Measurements from ENCODE around the gene IRF2BPL.

Gene IRF2BPL

GRCh38 chr14:77061630-77062257, 33.2 kb upstream of the IRF2BPL start:
- no peaks in the 10 kb centered on the region for H3K36me3 Mint-ChIP-seq

GRCh38 chr14:77059276-77059915, 30.9 kb upstream of the IRF2BPL start:
- H3K9me3 Mint-ChIP-seq: no peaks in the 10 kb centered on the region
- peaks cover 5% of the 10 kb centered on the region for H3K4me1 Mint-ChIP-seq
- no peaks in the 10 kb centered on the region for H3K27me3 Mint-ChIP-seq
- H3K36me3 Mint-ChIP-seq: no peaks in the 10 kb centered on the region
- no peak overlapping the region for H3K4me3 Mint-ChIP-seq
- no peak overlapping the region for H3K27ac Mint-ChIP-seq

More at GRCh38 chr14:77061630-77062257, 33.2 kb upstream of the IRF2BPL start:
- Mint-ChIP-seq H3K4me1 (no peaks in the 10 kb centered on the region), H3K27me3 (no peaks in the 10 kb centered on the region), H3K4me3 (no peak overlapping the region), H3K9me3 (no peaks in the 10 kb centered on the region), H3K27ac (no peak overlapping the region)

- Mint-ChIP-seq H3K4me3 (no peak overlapping the region), H3K36me3 (no peaks in the 10 kb centered on the region), H3K27me3 (no peaks in the 10 kb centered on the region), H3K4me1 (peaks cover 5% of the 10 kb centered on the region), H3K9me3 (no peaks in the 10 kb centered on the region), H3K27ac (no peak overlapping the region)
Observed at GRCh38 chr14:77058785-77059184, 30.3 kb upstream of the IRF2BPL start.

- Mint-ChIP-seq H3K27ac (no peak overlapping the region), H3K4me3 (no peak overlapping the region), H3K27me3 (no peaks in the 10 kb centered on the region), H3K9me3 (no peaks in the 10 kb centered on the region), H3K4me1 (peaks cover 10% of the 10 kb centered on the region), H3K36me3 (no peaks in the 10 kb centered on the region)
Observed at GRCh38 chr14:77058117-77058516, 29.6 kb upstream of the IRF2BPL start.

GRCh38 chr14:77055981-77056380, 27.5 kb upstream of the IRF2BPL start:
- Mint-ChIP-seq H3K27ac (no peak overlapping the region), H3K27me3 (no peaks in the 10 kb centered on the region), H3K4me1 (peaks cover 14% of the 10 kb centered on the region)

GRCh38 chr14:77055306-77055705, 26.8 kb upstream of the IRF2BPL start:
- Mint-ChIP-seq H3K4me3 (no peak overlapping the region), H3K27me3 (no peaks in the 10 kb centered on the region), H3K27ac (no peak overlapping the region)

More at GRCh38 chr14:77055981-77056380, 27.5 kb upstream of the IRF2BPL start:
- Mint-ChIP-seq H3K9me3 (no peaks in the 10 kb centered on the region), H3K36me3 (no peaks in the 10 kb centered on the region), H3K4me3 (no peak overlapping the region)

GRCh38 chr14:77053046-77053841, 24.7 kb upstream of the IRF2BPL start:
- no peak overlapping the region for H3K4me3 Mint-ChIP-seq
- peaks cover 14% of the 10 kb centered on the region for H3K4me1 Mint-ChIP-seq
- peak overlapping the region; percentile 55 for H3K27ac Mint-ChIP-seq

More at GRCh38 chr14:77055306-77055705, 26.8 kb upstream of the IRF2BPL start:
- H3K4me1 Mint-ChIP-seq: peaks cover 14% of the 10 kb centered on the region
- no peaks in the 10 kb centered on the region for H3K36me3 Mint-ChIP-seq
- H3K9me3 Mint-ChIP-seq: no peaks in the 10 kb centered on the region

GRCh38 chr14:77052281-77053044, 24.0 kb upstream of the IRF2BPL start:
- Mint-ChIP-seq H3K36me3 (no peaks in the 10 kb centered on the region), H3K4me3 (no peak overlapping the region), H3K27me3 (no peaks in the 10 kb centered on the region), H3K4me1 (peaks cover 14% of the 10 kb centered on the region), H3K9me3 (no peaks in the 10 kb centered on the region), H3K27ac (no peak overlapping the region)

More at GRCh38 chr14:77053046-77053841, 24.7 kb upstream of the IRF2BPL start:
- Mint-ChIP-seq H3K9me3 (no peaks in the 10 kb centered on the region), H3K36me3 (no peaks in the 10 kb centered on the region), H3K27me3 (no peaks in the 10 kb centered on the region)

GRCh38 chr14:77051116-77051515, 22.6 kb upstream of the IRF2BPL start:
- Mint-ChIP-seq H3K36me3 (no peaks in the 10 kb centered on the region), H3K27ac (no peak overlapping the region), H3K9me3 (no peaks in the 10 kb centered on the region), H3K27me3 (no peaks in the 10 kb centered on the region), H3K4me3 (no peak overlapping the region), H3K4me1 (peaks cover 22% of the 10 kb centered on the region)

GRCh38 chr14:77046721-77047120, 18.2 kb upstream of the IRF2BPL start:
- Mint-ChIP-seq H3K4me1 (peaks cover 45% of the 10 kb centered on the region), H3K4me3 (no peak overlapping the region), H3K27me3 (no peaks in the 10 kb centered on the region), H3K27ac (no peak overlapping the region), H3K36me3 (no peaks in the 10 kb centered on the region), H3K9me3 (no peaks in the 10 kb centered on the region)

GRCh38 chr14:77045238-77046162, 17.0 kb upstream of the IRF2BPL start:
- Mint-ChIP-seq H3K36me3 (no peaks in the 10 kb centered on the region), H3K4me1 (peaks cover 55% of the 10 kb centered on the region), H3K27me3 (no peaks in the 10 kb centered on the region), H3K4me3 (no peak overlapping the region), H3K9me3 (no peaks in the 10 kb centered on the region), H3K27ac (no peak overlapping the region)

GRCh38 chr14:77044783-77045237, 16.3 kb upstream of the IRF2BPL start:
- Mint-ChIP-seq H3K9me3 (no peaks in the 10 kb centered on the region), H3K4me3 (no peak overlapping the region), H3K27me3 (no peaks in the 10 kb centered on the region), H3K36me3 (no peaks in the 10 kb centered on the region), H3K27ac (no peak overlapping the region), H3K4me1 (peaks cover 55% of the 10 kb centered on the region)

- Mint-ChIP-seq H3K4me3 (no peak overlapping the region), H3K9me3 (no peaks in the 10 kb centered on the region), H3K27me3 (no peaks in the 10 kb centered on the region), H3K36me3 (no peaks in the 10 kb centered on the region), H3K4me1 (peaks cover 63% of the 10 kb centered on the region), H3K27ac (peak overlapping the region; percentile 13)
Observed at GRCh38 chr14:77043984-77044485, 15.5 kb upstream of the IRF2BPL start.
